ENCODE measurements around the gene ESPL1.
"Not testable (repeated sequence)": the region's sequence is repeated elsewhere in the genome, so short reads cannot be mapped to it uniquely, and the experiment has no call there.

Gene ESPL1

GRCh38 chr12:53265783-53266182, 2.3 kb upstream of the ESPL1 start:
- DNase-seq = no peak

GRCh38 chr12:53267306-53267998, 647 bp upstream of the ESPL1 start:
- DNase-seq = peak; percentile 34

GRCh38 chr12:53268630-53269562, 797 bp downstream of the ESPL1 start:
- DNase-seq = no peak

- no peak for DNase-seq
Observed at GRCh38 chr12:53274445-53274844, 6.3 kb downstream of the ESPL1 start.

- no peak for DNase-seq
Observed at GRCh38 chr12:53276511-53276910, 8.4 kb downstream of the ESPL1 start.

- DNase-seq = no peak
Observed at GRCh38 chr12:53277981-53278380, 9.9 kb downstream of the ESPL1 start.

GRCh38 chr12:53279283-53279869, 11.3 kb downstream of the ESPL1 start:
- no peak for DNase-seq

- DNase-seq = no peak
Observed at GRCh38 chr12:53279888-53280498, 11.9 kb downstream of the ESPL1 start.

- DNase-seq = no peak
Observed at GRCh38 chr12:53286448-53286847, 18.3 kb downstream of the ESPL1 start.

GRCh38 chr12:53287741-53288216, 19.7 kb downstream of the ESPL1 start:
- DNase-seq = peak; percentile 74

- DNase-seq = no peak
Observed at GRCh38 chr12:53288322-53288721, 20.2 kb downstream of the ESPL1 start.

- DNase-seq = no peak
Observed at GRCh38 chr12:53289891-53290290, 21.8 kb downstream of the ESPL1 start.

- DNase-seq = no peak
Observed at GRCh38 chr12:53290661-53291060, 22.6 kb downstream of the ESPL1 start.

- DNase-seq = no peak
Observed at GRCh38 chr12:53292426-53292825, 24.3 kb downstream of the ESPL1 start.

- peak; percentile 84 for DNase-seq
Observed at GRCh38 chr12:53295070-53295890, 27.2 kb downstream of the ESPL1 start, which contains the start of gene PFDN5. TSS of gene PFDN5 (plus strand) at chr12:53295542. CDS start at chr12:53295568, 26 bp downstream.

- DNase-seq = no peak
Observed at GRCh38 chr12:53295891-53296219, 27.8 kb downstream of the ESPL1 start.

- DNase-seq = not testable (repeated sequence)
Observed at GRCh38 chr12:53297106-53297505, 29.0 kb downstream of the ESPL1 start.

- no peak for DNase-seq
Observed at GRCh38 chr12:53298164-53298563, 30.1 kb downstream of the ESPL1 start.

GRCh38 chr12:53299101-53299453, 31.0 kb downstream of the ESPL1 start:
- peak; percentile 15 for DNase-seq

GRCh38 chr12:53299454-53300180, 31.5 kb downstream of the ESPL1 start, which contains the start of gene MYG1:
TSS of gene MYG1 (plus strand) at chr12:53299695. CDS start at chr12:53299738, 43 bp downstream.
- peak; percentile 81 for DNase-seq

GRCh38 chr12:53300187-53300586, 32.1 kb downstream of the ESPL1 start:
- DNase-seq = peak; percentile 11

All from stimulated activated CD4-positive, alpha-beta T cell treated with anti-CD3 and anti-CD28 coated beads, Interleukin-4, amount 100 ng/mL, for 1 hour (primary cell).